ENCODE measurements around the gene SNTG2. TPM values are rescaled to one million over a fixed set of nuclear protein-coding genes. Genes with fewer than 3 reads are reported as not detected.

The SNTG2 gene
- total RNA-seq, 1 experiment from 2014 or later, result 20.5 TPM

DNA sequence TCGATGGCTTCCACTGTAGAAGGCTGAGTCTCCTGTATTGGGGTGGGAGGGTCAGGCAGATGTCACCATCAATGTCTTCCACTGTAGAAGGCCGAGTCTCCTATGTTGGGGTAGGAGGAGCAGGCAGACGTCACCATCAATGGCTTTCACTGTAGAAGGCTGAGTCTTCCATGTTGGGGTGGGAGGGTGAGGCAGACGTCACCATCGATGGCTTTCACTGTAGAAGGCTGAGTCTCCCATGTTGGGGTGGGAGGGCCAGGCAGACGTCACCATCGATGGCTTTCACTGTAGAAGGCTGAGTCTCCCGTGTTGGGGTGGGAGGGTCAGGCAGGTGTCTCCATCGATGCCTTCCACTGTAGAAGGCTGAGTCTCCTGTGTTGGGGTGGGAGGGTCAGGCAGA is 345.1 kb downstream of the SNTG2 start (continued):
- TF ChIP-seq, protein P1, sequence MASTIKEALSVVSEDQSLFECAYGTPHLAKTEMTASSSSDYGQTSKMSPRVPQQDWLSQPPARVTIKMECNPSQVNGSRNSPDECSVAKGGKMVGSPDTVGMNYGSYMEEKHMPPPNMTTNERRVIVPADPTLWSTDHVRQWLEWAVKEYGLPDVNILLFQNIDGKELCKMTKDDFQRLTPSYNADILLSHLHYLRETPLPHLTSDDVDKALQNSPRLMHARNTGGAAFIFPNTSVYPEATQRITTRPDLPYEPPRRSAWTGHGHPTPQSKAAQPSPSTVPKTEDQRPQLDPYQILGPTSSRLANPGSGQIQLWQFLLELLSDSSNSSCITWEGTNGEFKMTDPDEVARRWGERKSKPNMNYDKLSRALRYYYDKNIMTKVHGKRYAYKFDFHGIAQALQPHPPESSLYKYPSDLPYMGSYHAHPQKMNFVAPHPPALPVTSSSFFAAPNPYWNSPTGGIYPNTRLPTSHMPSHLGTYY (CRISPR knock-in tag; IDR thresholded peaks at IDR 0.05), result no peak

DNA sequence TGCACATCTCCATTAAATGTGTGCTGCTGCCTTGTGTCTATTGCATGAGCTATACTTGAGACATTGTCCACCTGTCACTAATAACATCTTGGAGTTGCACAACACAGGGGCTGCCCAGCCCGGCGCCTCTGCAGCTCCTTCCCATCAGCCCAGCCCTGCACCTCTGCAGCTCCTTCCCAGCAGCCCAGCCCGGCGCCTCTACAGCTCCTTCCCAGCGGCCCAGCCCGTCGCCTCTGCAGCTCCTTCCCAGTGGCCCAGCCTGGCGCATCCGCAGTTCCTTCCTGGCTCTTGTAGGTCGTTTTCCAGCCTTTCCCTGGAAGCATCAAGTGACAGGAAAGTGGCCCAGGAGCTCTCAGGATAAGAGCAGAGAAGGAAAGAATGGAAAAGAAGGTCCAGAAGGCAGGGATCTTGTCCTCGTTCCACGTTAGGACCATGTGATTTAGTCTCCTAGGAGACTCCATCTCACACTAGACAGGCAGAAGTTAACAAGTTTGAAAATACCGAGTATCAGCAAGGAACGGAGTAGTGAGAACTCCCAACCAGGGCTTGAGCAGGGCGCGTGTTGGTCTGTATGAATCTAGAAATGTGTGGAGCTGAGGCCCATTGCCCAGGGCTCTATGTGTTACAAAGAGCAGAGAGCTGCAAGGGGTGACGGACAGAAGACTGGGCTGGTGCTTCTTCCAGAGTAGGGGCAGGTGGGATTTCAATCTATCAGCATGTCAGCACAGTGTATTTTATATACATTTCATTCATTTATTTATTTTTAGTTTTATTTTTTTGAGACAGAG is 346.9 kb downstream of the SNTG2 start:
- DNase-seq (ENCODE audit: low spot score) (no peak), ATAC-seq (no peak)
- CTCF ChIA-PET, result no interaction called here
- Mint-ChIP-seq H3K4me3 (no peak overlapping the region), H3K36me3 (no peaks in the 10 kb centered on the region), H3K9me3 (no peaks in the 10 kb centered on the region), H3K27me3 (ENCODE audit: low read depth) (no peaks in the 10 kb centered on the region), H3K4me1 (no peaks in the 10 kb centered on the region), H3K27ac (no peak overlapping the region)
- TF ChIP-seq NR1H2 (CRISPR knock-in tag; IDR thresholded peaks at IDR 0.05), result no peak
- no peak for TF ChIP-seq OVOL2 (CRISPR knock-in tag; IDR thresholded peaks at IDR 0.05; ENCODE audit: borderline replicate concordance)
- TF ChIP-seq ZMAT4 (CRISPR knock-in tag; IDR thresholded peaks at IDR 0.05), result no peak
- no peak for TF ChIP-seq ZNF263 (CRISPR knock-in tag; IDR thresholded peaks at IDR 0.05; ENCODE audit: low read depth)
- no peak for TF ChIP-seq GRHL2 (CRISPR knock-in tag; IDR thresholded peaks at IDR 0.05; ENCODE audit: insufficient replicate concordance, severe bottlenecking)
- no peak for TF ChIP-seq ZNF138 (CRISPR knock-in tag; conservative IDR thresholded peaks at IDR 0.05)
- TF ChIP-seq GABPB1 (CRISPR knock-in tag; IDR thresholded peaks at IDR 0.05), result no peak
- TF ChIP-seq ATF6 (CRISPR knock-in tag; IDR thresholded peaks at IDR 0.05), result no peak
- no peak for TF ChIP-seq SP1 (CRISPR knock-in tag; conservative IDR thresholded peaks at IDR 0.05)
- no peak for TF ChIP-seq NFE2L1 (CRISPR knock-in tag; IDR thresholded peaks at IDR 0.05)
- TF ChIP-seq TEAD1 (CRISPR knock-in tag; IDR thresholded peaks at IDR 0.05), result no peak
- POLR2A ChIA-PET, result no interaction called here

DNA sequence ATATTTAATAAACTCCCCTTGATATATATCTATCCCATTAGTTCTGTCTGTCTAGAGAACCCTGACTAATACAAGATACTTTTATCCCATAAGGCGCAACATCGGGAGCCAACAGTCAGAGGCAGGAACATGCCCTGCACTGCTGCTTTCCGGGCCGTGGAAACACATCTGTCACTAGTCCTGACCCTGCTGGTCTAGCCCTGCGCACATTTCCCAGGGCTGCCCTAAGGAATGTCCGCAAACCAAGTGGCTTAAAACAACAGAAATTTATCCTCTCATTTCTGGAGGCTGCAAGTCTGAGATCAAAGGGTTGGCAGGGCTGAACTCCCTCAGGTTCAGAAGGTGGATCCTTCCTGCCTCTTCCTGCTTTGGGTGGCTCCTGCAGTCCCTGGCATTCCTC is 348.4 kb downstream of the SNTG2 start:
- H3K36me3 Mint-ChIP-seq, result no peaks in the 10 kb centered on the region
- ChIA-PET POLR2A (no interaction called here), CTCF (interaction anchor here (1.6 kb wide), 1 partner anchor 247 kb away, joined by 3 read pairs; no protein-coding TSS in a partner anchor)
- no peak overlapping the region for H3K27ac Mint-ChIP-seq
- no peaks in the 10 kb centered on the region for H3K4me1 Mint-ChIP-seq
- no peaks in the 10 kb centered on the region for H3K27me3 Mint-ChIP-seq (ENCODE audit: low read depth)
- DNase-seq (ENCODE audit: low spot score) (no peak), ATAC-seq (no peak)
- H3K4me3 Mint-ChIP-seq, result no peak overlapping the region
- no peaks in the 10 kb centered on the region for H3K9me3 Mint-ChIP-seq
- TF ChIP-seq ZNF232 (CRISPR knock-in tag; IDR thresholded peaks at IDR 0.05) (no peak), ZNF671 (CRISPR knock-in tag; IDR thresholded peaks at IDR 0.05) (no peak), ETV6 (CRISPR knock-in tag; IDR thresholded peaks at IDR 0.05) (no peak), ZNF138 (CRISPR knock-in tag; conservative IDR thresholded peaks at IDR 0.05) (no peak), JAZF1 (CRISPR knock-in tag; IDR thresholded peaks at IDR 0.05) (no peak), PRRX2 (CRISPR knock-in tag; IDR thresholded peaks at IDR 0.05) (no peak), KAT7 (CRISPR knock-in tag; IDR thresholded peaks at IDR 0.05; ENCODE audit: borderline replicate concordance) (no peak), ESRRA (CRISPR knock-in tag; IDR thresholded peaks at IDR 0.05; ENCODE audit: borderline replicate concordance) (no peak)
- TF ChIP-seq, protein P2, sequence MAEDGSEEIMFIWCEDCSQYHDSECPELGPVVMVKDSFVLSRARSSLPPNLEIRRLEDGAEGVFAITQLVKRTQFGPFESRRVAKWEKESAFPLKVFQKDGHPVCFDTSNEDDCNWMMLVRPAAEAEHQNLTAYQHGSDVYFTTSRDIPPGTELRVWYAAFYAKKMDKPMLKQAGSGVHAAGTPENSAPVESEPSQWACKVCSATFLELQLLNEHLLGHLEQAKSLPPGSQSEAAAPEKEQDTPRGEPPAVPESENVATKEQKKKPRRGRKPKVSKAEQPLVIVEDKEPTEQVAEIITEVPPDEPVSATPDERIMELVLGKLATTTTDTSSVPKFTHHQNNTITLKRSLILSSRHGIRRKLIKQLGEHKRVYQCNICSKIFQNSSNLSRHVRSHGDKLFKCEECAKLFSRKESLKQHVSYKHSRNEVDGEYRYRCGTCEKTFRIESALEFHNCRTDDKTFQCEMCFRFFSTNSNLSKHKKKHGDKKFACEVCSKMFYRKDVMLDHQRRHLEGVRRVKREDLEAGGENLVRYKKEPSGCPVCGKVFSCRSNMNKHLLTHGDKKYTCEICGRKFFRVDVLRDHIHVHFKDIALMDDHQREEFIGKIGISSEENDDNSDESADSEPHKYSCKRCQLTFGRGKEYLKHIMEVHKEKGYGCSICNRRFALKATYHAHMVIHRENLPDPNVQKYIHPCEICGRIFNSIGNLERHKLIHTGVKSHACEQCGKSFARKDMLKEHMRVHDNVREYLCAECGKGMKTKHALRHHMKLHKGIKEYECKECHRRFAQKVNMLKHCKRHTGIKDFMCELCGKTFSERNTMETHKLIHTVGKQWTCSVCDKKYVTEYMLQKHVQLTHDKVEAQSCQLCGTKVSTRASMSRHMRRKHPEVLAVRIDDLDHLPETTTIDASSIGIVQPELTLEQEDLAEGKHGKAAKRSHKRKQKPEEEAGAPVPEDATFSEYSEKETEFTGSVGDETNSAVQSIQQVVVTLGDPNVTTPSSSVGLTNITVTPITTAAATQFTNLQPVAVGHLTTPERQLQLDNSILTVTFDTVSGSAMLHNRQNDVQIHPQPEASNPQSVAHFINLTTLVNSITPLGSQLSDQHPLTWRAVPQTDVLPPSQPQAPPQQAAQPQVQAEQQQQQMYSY (CRISPR knock-in tag; IDR thresholded peaks at IDR 0.05), result no peak
- TF ChIP-seq, protein P3, sequence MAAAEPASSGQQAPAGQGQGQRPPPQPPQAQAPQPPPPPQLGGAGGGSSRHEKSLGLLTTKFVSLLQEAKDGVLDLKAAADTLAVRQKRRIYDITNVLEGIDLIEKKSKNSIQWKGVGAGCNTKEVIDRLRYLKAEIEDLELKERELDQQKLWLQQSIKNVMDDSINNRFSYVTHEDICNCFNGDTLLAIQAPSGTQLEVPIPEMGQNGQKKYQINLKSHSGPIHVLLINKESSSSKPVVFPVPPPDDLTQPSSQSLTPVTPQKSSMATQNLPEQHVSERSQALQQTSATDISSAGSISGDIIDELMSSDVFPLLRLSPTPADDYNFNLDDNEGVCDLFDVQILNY (CRISPR knock-in tag; IDR thresholded peaks at IDR 0.05), result no peak
